GM23338 (cell line): ENCODE results near the gene CEACAM18.

Experiments
- CREB1 ChIP-seq: fragments of 250-450 bp; sonication (Bioruptor Pico); IDR thresholded peaks from 2 replicates; pipeline ENCODE4 v1.5.0; 2020; ENCODE audit warnings: low read depth, mild to moderate bottlenecking, moderate library complexity
- EZH2 ChIP-seq: fragments of 200-600 bp; sonication (generic); IDR thresholded peaks from one replicate; pipeline ENCODE4 v1.8.0; 2017; ENCODE audit warnings: antibody characterized with exemption, mild to moderate bottlenecking, low read depth; ENCODE audit not compliant: unreplicated experiment
- EZH2phosphoT487 ChIP-seq: fragments of 200-600 bp; sonication (generic); IDR thresholded peaks from one replicate; pipeline ENCODE4 v1.8.1; 2018; ENCODE audit warnings: antibody characterized with exemption; ENCODE audit not compliant: unreplicated experiment
- NANOG ChIP-seq: IDR thresholded peaks from 2 replicates; pipeline ENCODE4 v1.6.1; 2016; ENCODE audit warnings: antibody characterized with exemption, borderline replicate concordance
- POLR2AphosphoS5 ChIP-seq: IDR thresholded peaks from 2 replicates; pipeline ENCODE4 v1.6.1; 2016; ENCODE audit warnings: antibody characterized with exemption, low read depth
- ZNF331 ChIP-seq: fragments of 250-450 bp; sonication (Bioruptor Pico); IDR thresholded peaks from 2 replicates; pipeline ENCODE4 v1.5.0; 2020; ENCODE audit warnings: low read depth, mild to moderate bottlenecking, moderate library complexity
- TF ChIP-seq, protein P1 (sequence below), 2 experiments: fragments of 200-600 bp in 1 of 2; sonication (generic) in 1 of 2; conservative IDR thresholded peaks; 2 replicates each; pipeline versions ENCODE4 v1.5.1 to v1.6.1; 2016 to 2017; ENCODE audit warnings: antibody characterized with exemption in 2 of 2, low read depth in 2 of 2, mild to moderate bottlenecking in 2 of 2, moderate library complexity in 1 of 2

DNA sequence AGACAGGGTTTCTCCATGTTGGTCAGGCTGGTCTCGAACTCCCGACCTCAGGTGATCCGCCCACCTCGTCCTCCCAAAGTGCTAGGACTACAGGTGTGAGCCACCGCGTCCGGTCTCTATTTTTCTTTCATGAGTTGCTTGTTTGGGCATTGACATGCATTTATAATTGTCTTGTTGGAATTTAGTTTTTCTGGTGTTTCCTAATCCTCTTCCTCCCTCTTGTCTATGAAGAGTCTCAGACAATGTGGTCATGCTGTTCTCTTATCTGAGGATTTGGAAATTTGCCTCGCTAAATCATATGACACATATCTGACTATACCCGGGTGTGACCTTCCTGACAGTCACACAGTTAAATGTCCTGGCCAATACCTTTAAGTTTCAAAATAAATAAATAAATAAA, 7.4 kb upstream of the CEACAM18 start:
- TF ChIP-seq ZNF331 (no peak), POLR2AphosphoS5 (no peak), EZH2phosphoT487 (no peak), NANOG (no peak), CREB1 (CRISPR knock-in tag) (no peak), EZH2 (no peak)
- TF ChIP-seq, protein P1, sequence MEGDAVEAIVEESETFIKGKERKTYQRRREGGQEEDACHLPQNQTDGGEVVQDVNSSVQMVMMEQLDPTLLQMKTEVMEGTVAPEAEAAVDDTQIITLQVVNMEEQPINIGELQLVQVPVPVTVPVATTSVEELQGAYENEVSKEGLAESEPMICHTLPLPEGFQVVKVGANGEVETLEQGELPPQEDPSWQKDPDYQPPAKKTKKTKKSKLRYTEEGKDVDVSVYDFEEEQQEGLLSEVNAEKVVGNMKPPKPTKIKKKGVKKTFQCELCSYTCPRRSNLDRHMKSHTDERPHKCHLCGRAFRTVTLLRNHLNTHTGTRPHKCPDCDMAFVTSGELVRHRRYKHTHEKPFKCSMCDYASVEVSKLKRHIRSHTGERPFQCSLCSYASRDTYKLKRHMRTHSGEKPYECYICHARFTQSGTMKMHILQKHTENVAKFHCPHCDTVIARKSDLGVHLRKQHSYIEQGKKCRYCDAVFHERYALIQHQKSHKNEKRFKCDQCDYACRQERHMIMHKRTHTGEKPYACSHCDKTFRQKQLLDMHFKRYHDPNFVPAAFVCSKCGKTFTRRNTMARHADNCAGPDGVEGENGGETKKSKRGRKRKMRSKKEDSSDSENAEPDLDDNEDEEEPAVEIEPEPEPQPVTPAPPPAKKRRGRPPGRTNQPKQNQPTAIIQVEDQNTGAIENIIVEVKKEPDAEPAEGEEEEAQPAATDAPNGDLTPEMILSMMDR (conservative IDR thresholded peaks at IDR 0.05; ENCODE audit: low read depth in 2 of 2), result no peak
